ENCODE data around the gene S100PBP. TPM values are rescaled to one million over a fixed set of nuclear protein-coding genes. Genes with fewer than 3 reads are reported as not detected.

S100PBP gene
- total and polyA plus RNA-seq, 2 of the 13 experiments (the other 11 are each of a cell fraction or from before 2014, with no cell fraction given): 20.4 to 26.1 TPM

DNA sequence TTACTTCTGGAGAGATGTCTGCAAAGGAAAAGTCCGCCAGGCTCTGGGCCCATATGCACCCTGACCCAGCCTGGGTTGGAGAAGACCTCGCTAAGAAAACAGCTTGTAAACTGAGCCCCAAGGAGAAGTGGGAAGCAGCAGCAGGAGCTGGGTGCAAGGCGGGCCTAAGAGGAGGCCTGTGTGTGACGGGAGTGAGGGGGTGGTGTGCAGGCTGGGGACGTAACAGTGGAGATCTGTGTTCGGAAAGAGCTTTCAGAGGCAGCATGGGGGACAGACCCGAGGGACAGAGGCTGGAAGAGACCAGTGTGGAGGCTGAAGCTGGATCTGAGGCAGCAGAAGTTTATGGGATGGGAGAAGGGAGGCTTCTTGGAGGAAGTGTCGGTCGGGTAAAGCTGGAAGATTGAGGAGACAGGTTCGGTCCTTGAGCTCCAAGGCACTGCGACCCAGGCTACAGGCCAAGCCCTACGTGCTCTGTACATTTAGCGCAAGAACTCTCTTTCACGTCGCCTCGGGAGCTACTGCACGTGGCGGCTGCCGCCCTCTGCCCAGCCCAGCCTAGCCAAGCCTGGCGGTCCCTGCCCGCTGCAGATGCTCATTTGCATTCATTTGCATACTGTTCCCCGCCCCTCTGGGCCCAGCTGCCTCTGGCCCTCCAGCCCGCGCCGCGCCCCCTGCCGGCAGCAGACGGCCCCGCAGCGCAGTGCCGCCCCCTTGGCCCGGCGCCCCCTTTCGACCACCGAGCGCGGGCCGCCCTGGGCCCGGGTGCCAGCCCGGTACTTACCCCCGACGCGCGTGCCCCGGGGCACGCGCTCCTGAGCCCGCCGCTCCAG lies 75.1 kb downstream of the S100PBP start (continued):
- TF ChIP-seq ZNF230 (CRISPR knock-in tag; IDR thresholded peaks at IDR 0.05): no peak
- TF ChIP-seq TBP (CRISPR knock-in tag; IDR thresholded peaks at IDR 0.05): no peak
- TF ChIP-seq, protein P1, sequence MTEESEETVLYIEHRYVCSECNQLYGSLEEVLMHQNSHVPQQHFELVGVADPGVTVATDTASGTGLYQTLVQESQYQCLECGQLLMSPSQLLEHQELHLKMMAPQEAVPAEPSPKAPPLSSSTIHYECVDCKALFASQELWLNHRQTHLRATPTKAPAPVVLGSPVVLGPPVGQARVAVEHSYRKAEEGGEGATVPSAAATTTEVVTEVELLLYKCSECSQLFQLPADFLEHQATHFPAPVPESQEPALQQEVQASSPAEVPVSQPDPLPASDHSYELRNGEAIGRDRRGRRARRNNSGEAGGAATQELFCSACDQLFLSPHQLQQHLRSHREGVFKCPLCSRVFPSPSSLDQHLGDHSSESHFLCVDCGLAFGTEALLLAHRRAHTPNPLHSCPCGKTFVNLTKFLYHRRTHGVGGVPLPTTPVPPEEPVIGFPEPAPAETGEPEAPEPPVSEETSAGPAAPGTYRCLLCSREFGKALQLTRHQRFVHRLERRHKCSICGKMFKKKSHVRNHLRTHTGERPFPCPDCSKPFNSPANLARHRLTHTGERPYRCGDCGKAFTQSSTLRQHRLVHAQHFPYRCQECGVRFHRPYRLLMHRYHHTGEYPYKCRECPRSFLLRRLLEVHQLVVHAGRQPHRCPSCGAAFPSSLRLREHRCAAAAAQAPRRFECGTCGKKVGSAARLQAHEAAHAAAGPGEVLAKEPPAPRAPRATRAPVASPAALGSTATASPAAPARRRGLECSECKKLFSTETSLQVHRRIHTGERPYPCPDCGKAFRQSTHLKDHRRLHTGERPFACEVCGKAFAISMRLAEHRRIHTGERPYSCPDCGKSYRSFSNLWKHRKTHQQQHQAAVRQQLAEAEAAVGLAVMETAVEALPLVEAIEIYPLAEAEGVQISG (CRISPR knock-in tag; IDR thresholded peaks at IDR 0.05): peak; percentile 38; the same call in 1 of the 2 replicates
- TF ChIP-seq ZBTB42 (CRISPR knock-in tag; IDR thresholded peaks at IDR 0.05): no peak
- TF ChIP-seq ZNF766 (CRISPR knock-in tag; IDR thresholded peaks at IDR 0.05; ENCODE audit: borderline replicate concordance): no peak
- TF ChIP-seq, protein P2, sequence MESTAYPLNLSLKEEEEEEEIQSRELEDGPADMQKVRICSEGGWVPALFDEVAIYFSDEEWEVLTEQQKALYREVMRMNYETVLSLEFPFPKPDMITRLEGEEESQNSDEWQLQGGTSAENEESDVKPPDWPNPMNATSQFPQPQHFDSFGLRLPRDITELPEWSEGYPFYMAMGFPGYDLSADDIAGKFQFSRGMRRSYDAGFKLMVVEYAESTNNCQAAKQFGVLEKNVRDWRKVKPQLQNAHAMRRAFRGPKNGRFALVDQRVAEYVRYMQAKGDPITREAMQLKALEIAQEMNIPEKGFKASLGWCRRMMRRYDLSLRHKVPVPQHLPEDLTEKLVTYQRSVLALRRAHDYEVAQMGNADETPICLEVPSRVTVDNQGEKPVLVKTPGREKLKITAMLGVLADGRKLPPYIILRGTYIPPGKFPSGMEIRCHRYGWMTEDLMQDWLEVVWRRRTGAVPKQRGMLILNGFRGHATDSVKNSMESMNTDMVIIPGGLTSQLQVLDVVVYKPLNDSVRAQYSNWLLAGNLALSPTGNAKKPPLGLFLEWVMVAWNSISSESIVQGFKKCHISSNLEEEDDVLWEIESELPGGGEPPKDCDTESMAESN (CRISPR knock-in tag; conservative IDR thresholded peaks at IDR 0.05): no peak
- no peak for TF ChIP-seq KLF16 (CRISPR knock-in tag; IDR thresholded peaks at IDR 0.05)
- no peak for TF ChIP-seq ADNP (CRISPR knock-in tag; IDR thresholded peaks at IDR 0.05)
- no peak for TF ChIP-seq CC2D1A (CRISPR knock-in tag; IDR thresholded peaks at IDR 0.05)
- no peak for TF ChIP-seq ZNF207 (IDR thresholded peaks at IDR 0.05; ENCODE audit: borderline replicate concordance)
- TF ChIP-seq, protein P3, sequence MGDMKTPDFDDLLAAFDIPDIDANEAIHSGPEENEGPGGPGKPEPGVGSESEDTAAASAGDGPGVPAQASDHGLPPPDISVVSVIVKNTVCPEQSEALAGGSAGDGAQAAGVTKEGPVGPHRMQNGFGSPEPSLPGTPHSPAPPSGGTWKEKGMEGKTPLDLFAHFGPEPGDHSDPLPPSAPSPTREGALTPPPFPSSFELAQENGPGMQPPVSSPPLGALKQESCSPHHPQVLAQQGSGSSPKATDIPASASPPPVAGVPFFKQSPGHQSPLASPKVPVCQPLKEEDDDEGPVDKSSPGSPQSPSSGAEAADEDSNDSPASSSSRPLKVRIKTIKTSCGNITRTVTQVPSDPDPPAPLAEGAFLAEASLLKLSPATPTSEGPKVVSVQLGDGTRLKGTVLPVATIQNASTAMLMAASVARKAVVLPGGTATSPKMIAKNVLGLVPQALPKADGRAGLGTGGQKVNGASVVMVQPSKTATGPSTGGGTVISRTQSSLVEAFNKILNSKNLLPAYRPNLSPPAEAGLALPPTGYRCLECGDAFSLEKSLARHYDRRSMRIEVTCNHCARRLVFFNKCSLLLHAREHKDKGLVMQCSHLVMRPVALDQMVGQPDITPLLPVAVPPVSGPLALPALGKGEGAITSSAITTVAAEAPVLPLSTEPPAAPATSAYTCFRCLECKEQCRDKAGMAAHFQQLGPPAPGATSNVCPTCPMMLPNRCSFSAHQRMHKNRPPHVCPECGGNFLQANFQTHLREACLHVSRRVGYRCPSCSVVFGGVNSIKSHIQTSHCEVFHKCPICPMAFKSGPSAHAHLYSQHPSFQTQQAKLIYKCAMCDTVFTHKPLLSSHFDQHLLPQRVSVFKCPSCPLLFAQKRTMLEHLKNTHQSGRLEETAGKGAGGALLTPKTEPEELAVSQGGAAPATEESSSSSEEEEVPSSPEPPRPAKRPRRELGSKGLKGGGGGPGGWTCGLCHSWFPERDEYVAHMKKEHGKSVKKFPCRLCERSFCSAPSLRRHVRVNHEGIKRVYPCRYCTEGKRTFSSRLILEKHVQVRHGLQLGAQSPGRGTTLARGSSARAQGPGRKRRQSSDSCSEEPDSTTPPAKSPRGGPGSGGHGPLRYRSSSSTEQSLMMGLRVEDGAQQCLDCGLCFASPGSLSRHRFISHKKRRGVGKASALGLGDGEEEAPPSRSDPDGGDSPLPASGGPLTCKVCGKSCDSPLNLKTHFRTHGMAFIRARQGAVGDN (CRISPR knock-in tag; IDR thresholded peaks at IDR 0.05): peak; percentile 28; the same call in 1 of the 2 replicates
- no peak for TF ChIP-seq ZBTB1 (CRISPR knock-in tag; IDR thresholded peaks at IDR 0.05; ENCODE audit: borderline replicate concordance)
- TF ChIP-seq, protein P4, sequence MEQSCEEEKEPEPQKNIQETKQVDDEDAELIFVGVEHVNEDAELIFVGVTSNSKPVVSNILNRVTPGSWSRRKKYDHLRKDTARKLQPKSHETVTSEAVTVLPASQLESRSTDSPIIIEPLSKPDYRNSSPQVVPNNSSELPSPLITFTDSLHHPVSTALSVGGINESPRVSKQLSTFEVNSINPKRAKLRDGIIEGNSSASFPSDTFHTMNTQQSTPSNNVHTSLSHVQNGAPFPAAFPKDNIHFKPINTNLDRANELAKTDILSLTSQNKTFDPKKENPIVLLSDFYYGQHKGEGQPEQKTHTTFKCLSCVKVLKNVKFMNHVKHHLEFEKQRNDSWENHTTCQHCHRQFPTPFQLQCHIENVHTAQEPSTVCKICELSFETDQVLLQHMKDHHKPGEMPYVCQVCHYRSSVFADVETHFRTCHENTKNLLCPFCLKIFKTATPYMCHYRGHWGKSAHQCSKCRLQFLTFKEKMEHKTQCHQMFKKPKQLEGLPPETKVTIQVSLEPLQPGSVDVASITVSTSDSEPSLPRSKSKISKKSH (CRISPR knock-in tag; IDR thresholded peaks at IDR 0.05; ENCODE audit: borderline replicate concordance): no peak
- TF ChIP-seq, protein P5, sequence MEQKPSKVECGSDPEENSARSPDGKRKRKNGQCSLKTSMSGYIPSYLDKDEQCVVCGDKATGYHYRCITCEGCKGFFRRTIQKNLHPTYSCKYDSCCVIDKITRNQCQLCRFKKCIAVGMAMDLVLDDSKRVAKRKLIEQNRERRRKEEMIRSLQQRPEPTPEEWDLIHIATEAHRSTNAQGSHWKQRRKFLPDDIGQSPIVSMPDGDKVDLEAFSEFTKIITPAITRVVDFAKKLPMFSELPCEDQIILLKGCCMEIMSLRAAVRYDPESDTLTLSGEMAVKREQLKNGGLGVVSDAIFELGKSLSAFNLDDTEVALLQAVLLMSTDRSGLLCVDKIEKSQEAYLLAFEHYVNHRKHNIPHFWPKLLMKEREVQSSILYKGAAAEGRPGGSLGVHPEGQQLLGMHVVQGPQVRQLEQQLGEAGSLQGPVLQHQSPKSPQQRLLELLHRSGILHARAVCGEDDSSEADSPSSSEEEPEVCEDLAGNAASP (CRISPR knock-in tag; IDR thresholded peaks at IDR 0.05; ENCODE audit: borderline replicate concordance): no peak
